Head of caudate nucleus (tissue), 42 donors: ENCODE measurements around the gene SCAMP1.

Experiments used
- DNase-seq, 42 donors: peaks; one replicate each; pipeline versions ENCODE4 v3.0.0 to v3.0.0-alpha.2; 2020 to 2021; ENCODE audit warnings: mixed read lengths in 7 of 42
- intact Hi-C: fragments of 100-400 bp; cut with DNase I; formaldehyde crosslinking; loops from one replicate; pipeline ENCODE4 v1.15.0; 2022

The SCAMP1 gene

DNA sequence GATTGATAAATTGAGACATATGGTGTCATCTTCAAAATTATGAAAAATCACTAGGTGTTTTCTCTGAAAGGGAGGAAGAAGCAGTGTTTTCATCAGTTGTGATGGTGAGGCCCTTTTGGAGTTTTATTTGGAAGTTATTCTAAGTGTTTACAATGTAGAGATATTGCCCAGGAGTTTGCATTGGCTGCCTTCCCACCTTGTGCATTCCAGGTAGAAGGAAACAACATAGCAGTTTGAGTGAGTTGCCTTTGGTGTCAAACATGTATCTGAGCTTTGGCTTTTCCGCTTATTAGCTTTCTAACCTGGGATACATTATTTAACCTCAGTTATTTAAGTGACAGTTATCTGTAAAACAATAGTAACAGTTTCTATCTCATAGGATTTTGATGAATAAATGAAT is 122.5 kb downstream of the SCAMP1 start:
- intact Hi-C loops: no loop called here
- DNase-seq: no peak

GRCh38 chr5:78483809-78484521 is 123.5 kb downstream of the SCAMP1 start:
- DNase-seq: no peak
- intact Hi-C loops: no loop called here

GRCh38 chr5:78486218-78486617 is 125.8 kb downstream of the SCAMP1 start:
- no peak for DNase-seq
- intact Hi-C loops: no loop called here

GRCh38 chr5:78487846-78488245 is 127.4 kb downstream of the SCAMP1 start:
- DNase-seq: no peak
- intact Hi-C loops: no loop called here

- no peak for DNase-seq
- intact Hi-C loops: no loop called here
Observed at GRCh38 chr5:78490709-78491485, 130.5 kb downstream of the SCAMP1 start.

DNA sequence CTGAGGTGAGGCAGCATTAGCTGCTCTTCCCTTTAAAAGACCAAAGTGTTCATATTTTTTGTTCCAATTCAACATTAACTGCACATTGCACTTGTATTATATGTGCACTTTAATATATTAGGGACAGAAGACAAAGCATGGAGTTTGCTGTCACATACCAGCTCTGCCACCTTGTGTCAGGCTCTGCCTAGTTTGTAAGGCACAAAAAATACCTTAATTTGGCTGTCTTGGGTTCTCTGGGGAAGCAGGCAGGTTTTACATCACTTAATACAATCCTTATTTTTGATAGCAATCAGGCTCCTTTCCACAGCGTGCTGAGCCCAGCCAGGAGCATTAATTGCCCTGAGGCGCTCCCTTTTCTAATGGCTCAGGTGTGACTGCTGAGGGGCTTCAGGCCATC is 131.8 kb downstream of the SCAMP1 start:
- intact Hi-C loops: no loop called here
- DNase-seq: peak in 8 of 42 donors; percentile 19 to 63 (median 48)

DNA sequence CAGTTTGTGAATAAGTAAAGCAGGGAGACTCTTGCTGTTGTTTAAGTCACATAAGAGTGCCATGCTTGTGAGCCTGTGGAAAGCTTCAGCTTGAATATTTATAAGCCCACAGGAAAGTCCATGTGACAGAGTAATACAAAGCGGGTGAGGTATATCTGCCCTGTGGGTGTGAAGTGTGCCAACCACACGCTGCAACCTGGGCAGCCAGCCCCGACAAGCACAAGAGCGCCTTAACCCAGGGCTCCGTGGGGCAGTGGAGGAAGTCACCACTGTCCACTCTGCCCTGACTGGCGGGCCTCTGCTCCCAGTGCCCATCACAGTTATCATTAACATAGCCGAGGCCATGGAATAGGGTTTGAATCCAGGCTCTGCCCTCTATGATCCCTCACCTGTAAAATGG is 132.2 kb downstream of the SCAMP1 start:
- intact Hi-C loops: no loop called here
- DNase-seq: no peak

DNA sequence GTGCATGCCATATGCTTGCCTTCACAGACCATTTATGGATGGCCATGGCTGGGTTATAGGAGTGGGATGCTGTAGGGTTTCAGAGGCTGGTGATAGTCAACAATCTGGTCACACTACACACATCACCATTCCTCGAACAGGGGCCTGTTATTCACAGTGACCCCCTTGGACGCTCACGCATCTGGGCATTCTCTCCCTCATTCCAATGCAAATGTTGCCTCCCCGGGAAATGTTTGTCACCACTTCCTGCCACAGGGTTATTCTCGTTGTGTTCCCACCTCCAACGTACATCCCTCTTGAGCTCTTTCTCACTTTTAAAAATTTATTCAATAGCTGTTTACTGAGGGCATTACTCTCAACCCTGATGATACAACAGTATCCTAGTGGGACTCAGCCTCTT is 135.4 kb downstream of the SCAMP1 start:
- peak in 1 of 42 donors; percentile 34 for DNase-seq
- intact Hi-C loops: no loop called here

DNA sequence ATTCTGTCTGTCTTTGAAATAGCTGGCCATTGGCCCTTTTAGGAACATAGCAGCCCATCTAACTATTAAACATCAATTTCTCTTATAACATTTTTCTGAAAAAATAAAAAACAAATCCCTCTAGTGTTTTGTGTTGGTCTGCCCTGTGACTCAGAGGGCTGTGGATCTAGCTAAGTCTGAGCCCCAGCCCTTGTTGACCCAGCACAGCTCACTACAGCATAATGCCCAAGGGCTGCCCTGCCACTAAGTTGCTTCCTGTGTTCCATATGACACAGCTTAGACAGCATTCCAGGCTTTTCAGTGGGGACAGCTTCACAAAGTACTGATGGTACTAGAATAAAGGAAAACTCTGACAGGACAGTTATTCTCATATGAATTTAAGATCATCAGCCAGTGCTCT is 136.0 kb downstream of the SCAMP1 start:
- DNase-seq: peak in 1 of 42 donors; percentile 36
- intact Hi-C loops: no loop called here

- peak in 1 of 42 donors; percentile 36 for DNase-seq
- intact Hi-C loops: no loop called here
Observed at GRCh38 chr5:78497573-78498533, 137.4 kb downstream of the SCAMP1 start.

- intact Hi-C loops: no loop called here
- DNase-seq: peak in 1 of 42 donors; percentile 2
Observed at GRCh38 chr5:78499485-78499884, 139.1 kb downstream of the SCAMP1 start.

GRCh38 chr5:78500028-78500427 is 139.6 kb downstream of the SCAMP1 start:
- DNase-seq: peak in 1 of 42 donors; percentile 24
- intact Hi-C loops: no loop called here

- peak in 1 of 42 donors; percentile 12 for DNase-seq
- intact Hi-C loops: no loop called here
Observed at GRCh38 chr5:78500871-78501270, 140.5 kb downstream of the SCAMP1 start.

GRCh38 chr5:78501411-78502352 is 141.3 kb downstream of the SCAMP1 start:
- DNase-seq: peak in 2 of 42 donors; percentile 28 to 39
- intact Hi-C loops: no loop called here

- DNase-seq: no peak
- intact Hi-C loops: no loop called here
Observed at GRCh38 chr5:78503958-78504653, 143.7 kb downstream of the SCAMP1 start.

- intact Hi-C loops: no loop called here
- DNase-seq: peak; percentile 59 to 96 (median 83)
Observed at GRCh38 chr5:78504704-78505677, 144.6 kb downstream of the SCAMP1 start.

DNA sequence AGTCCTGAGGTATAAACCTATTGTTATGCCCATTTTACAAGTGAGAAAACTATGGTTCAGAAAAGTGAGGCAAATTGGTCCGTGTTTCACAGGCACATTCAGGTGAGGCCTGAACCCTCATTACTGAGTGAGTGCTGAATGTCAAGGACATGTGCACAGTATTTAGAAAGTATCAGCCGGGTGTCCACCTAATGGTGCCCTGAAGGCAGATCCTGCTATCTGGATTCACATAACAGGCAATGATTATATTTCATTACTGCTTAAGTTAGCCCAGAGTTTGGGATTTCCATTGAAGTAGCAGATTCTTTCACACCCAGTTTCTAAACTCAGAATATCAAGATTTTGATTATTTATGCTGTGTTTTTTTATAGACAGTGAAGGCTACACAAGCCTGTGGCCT is 145.4 kb downstream of the SCAMP1 start:
- intact Hi-C loops: no loop called here
- no peak for DNase-seq
